Mammary epithelial cell (primary cell): ENCODE results near the gene PHLDB3.

Source experiments
- EZH2 ChIP-seq: IDR thresholded peaks from 2 replicates; pipeline ENCODE4 v1.6.1; 2012; ENCODE audit warnings: low read length, inconsistent platforms, borderline replicate concordance
- TF ChIP-seq, protein P1 (sequence below), 2 donors: IDR thresholded peaks in 1 of 2; conservative IDR thresholded peaks in 1 of 2; 2 replicates each; pipeline ENCODE4 v1.5.1; 2011 to 2012; ENCODE audit warnings: inconsistent platforms in 2 of 2, low read length in 2 of 2, mild to moderate bottlenecking in 2 of 2, control low read depth in 1 of 2, low read depth in 1 of 2; ENCODE audit not compliant: insufficient read depth in 1 of 2; ENCODE audit errors: extremely low read depth in 1 of 2

DNA sequence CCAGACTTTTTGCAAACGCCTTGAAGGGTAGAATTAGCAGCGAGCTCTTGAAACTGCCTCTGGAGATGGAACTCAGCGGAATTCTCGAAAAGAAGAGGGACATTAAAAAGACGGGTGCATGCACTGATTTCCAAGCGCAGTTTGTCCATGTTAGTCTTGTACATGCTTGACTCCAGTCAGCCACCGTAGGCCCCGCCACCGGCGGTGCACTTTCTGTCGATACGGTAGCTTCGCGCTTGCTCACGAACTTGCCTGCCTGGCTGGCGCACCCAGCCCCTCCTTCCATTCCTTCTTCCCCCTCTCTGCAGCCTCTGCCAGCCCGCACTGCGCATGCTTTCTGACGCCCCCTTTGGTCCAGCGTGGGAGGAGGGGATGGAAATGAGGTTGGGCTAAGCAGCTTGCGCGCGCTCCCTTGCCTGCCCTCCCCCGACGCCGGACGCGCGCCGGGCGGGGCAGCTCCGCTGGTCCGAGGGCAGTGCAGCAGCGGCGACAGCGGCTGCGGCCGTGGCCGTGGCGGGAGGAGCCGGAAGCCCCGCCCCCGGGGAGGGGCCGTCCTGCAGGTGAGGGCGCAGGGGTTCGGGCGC, 28.5 kb upstream of the PHLDB3 start, which contains the start of gene ZNF575:
- TF ChIP-seq, protein P1, sequence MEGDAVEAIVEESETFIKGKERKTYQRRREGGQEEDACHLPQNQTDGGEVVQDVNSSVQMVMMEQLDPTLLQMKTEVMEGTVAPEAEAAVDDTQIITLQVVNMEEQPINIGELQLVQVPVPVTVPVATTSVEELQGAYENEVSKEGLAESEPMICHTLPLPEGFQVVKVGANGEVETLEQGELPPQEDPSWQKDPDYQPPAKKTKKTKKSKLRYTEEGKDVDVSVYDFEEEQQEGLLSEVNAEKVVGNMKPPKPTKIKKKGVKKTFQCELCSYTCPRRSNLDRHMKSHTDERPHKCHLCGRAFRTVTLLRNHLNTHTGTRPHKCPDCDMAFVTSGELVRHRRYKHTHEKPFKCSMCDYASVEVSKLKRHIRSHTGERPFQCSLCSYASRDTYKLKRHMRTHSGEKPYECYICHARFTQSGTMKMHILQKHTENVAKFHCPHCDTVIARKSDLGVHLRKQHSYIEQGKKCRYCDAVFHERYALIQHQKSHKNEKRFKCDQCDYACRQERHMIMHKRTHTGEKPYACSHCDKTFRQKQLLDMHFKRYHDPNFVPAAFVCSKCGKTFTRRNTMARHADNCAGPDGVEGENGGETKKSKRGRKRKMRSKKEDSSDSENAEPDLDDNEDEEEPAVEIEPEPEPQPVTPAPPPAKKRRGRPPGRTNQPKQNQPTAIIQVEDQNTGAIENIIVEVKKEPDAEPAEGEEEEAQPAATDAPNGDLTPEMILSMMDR (conservative IDR thresholded peaks at IDR 0.05 in 1 of 2, IDR thresholded peaks at IDR 0.05 in 1 of 2; ENCODE audit: extremely low read depth in 1 of 2, insufficient read depth in 1 of 2, low read depth in 1 of 2, low read length in 2 of 2) = no peak
- TF ChIP-seq EZH2 = no peak
